Keratinocyte (primary cell): ENCODE measurements around the gene USP54. TPM values are rescaled to one million over a fixed set of nuclear protein-coding genes. Genes with fewer than 3 reads are reported as not detected.
"Not testable (repeated sequence)": the region's sequence is repeated elsewhere in the genome, so short reads cannot be mapped to it uniquely, and the experiment has no call there.

Experiments
- DNase-seq: peaks from one replicate; pipeline ENCODE4 v3.0.0-alpha.2; 2011; ENCODE audit warnings: low read depth, missing footprints, low spot score
- FAIRE-seq: peaks from 2 replicates; lab custom pipeline; 2011; peaks lifted over from hg19 to GRCh38; lab: Jason Lieb, UNC
- H2AFZ ChIP-seq: 2 replicates; pipeline ENCODE4 v1.6.0; 2012; ENCODE audit warnings: low read length, control low read depth, inconsistent platforms; ENCODE audit not compliant: control insufficient read depth
- H3K27ac ChIP-seq: 2 replicates; pipeline ENCODE4 v1.5.1; 2011; ENCODE audit warnings: low read length; ENCODE audit not compliant: control insufficient read depth, insufficient read depth
- H3K27me3 ChIP-seq: 3 replicates; pipeline ENCODE4 v1.6.0; 2011; ENCODE audit warnings: low read length; ENCODE audit not compliant: control insufficient read depth, insufficient read depth; ENCODE audit errors: extremely low read depth
- H3K36me3 ChIP-seq, 2 experiments: 2 replicates in 1 of 2; 3 replicates in 1 of 2; pipeline ENCODE4 v1.5.1; 2011; ENCODE audit warnings: low read length in 2 of 2, mild to moderate bottlenecking in 1 of 2; ENCODE audit not compliant: control insufficient read depth in 2 of 2, insufficient read depth in 2 of 2; ENCODE audit errors: extremely low read depth in 1 of 2
- H3K4me1 ChIP-seq: 3 replicates; pipeline ENCODE4 v1.5.1; 2011; ENCODE audit warnings: low read length; ENCODE audit not compliant: control insufficient read depth, insufficient read depth; ENCODE audit errors: extremely low read depth
- H3K4me2 ChIP-seq: 3 replicates; pipeline ENCODE4 v1.6.0; 2011; ENCODE audit warnings: low read depth, low read length; ENCODE audit not compliant: control insufficient read depth, insufficient read depth; ENCODE audit errors: extremely low read depth
- H3K4me3 ChIP-seq, 3 experiments: fragments of 200-600 bp in 1 of 3; sonication (generic) in 1 of 3; 2 replicates in 2 of 3; 3 replicates in 1 of 3; pipeline ENCODE4 v1.5.1; 2011 to 2016; ENCODE audit warnings: low read length in 3 of 3, mild to moderate bottlenecking in 3 of 3, control low read depth in 2 of 3, inconsistent platforms in 1 of 3, low read depth in 1 of 3, mixed read lengths in 1 of 3, mixed run types in 1 of 3, moderate library complexity in 1 of 3; ENCODE audit not compliant: control insufficient read depth in 2 of 3, insufficient read depth in 2 of 3; ENCODE audit errors: extremely low read depth in 1 of 3
- H3K79me2 ChIP-seq: 2 replicates; pipeline ENCODE4 v1.6.0; 2012; ENCODE audit warnings: low read length; ENCODE audit not compliant: control insufficient read depth, insufficient read depth
- H3K9ac ChIP-seq: 3 replicates; pipeline ENCODE4 v1.6.0; 2011; ENCODE audit warnings: low read length; ENCODE audit not compliant: control insufficient read depth, insufficient read depth; ENCODE audit errors: extremely low read depth
- H3K9me1 ChIP-seq: 3 replicates; pipeline ENCODE4 v1.6.0; 2011; ENCODE audit warnings: low read length; ENCODE audit not compliant: control insufficient read depth, insufficient read depth; ENCODE audit errors: extremely low read depth
- H3K9me3 ChIP-seq: 2 replicates; pipeline ENCODE4 v1.5.1; 2012; ENCODE audit warnings: low read depth, low read length; ENCODE audit not compliant: control insufficient read depth
- H4K20me1 ChIP-seq: 3 replicates; pipeline ENCODE4 v1.6.0; 2011; ENCODE audit warnings: low read length; ENCODE audit not compliant: control insufficient read depth, insufficient read depth; ENCODE audit errors: extremely low read depth
- CTCF ChIP-seq, 3 experiments: IDR thresholded peaks in 1 of 3; conservative IDR thresholded peaks in 1 of 3; optimal IDR thresholded peaks in 1 of 3; 2 replicates in 2 of 3; 3 replicates in 1 of 3; pipeline versions ENCODE3 to v1.5.1; 2011; ENCODE audit warnings: low read length in 3 of 3, mild to moderate bottlenecking in 3 of 3, moderate library complexity in 2 of 3, control low read depth in 1 of 3, inconsistent platforms in 1 of 3; ENCODE audit not compliant: insufficient read depth in 2 of 3; ENCODE audit errors: extremely low read depth in 1 of 3
- EZH2 ChIP-seq: IDR thresholded peaks from one replicate; pipeline ENCODE4 v1.6.1; 2012; ENCODE audit warnings: inconsistent platforms, mild to moderate bottlenecking, low read length, moderate library complexity
- dilution Hi-C: fragments of 300-500 bp; cut with MboI; formaldehyde crosslinking; loops from one replicate; pipeline ENCODE4 v1.7.0; 2020; ENCODE audit warnings: low sequenced_read_pairs; ENCODE audit not compliant: extremely low pct_ligation_motif_present
- polyA plus RNA-seq, 5 experiments: library from polyadenylated mRNA; depleted of rRNA in 3 of 5; stranded (reverse) in 3 of 5; stranded (forward) in 1 of 5; unstranded in 1 of 5; fragments of >200 nt; gene quantifications; 1 replicate in 1 of 5; 2 replicates in 3 of 5; 3 replicates in 1 of 5; pipeline versions ENCODE4 v1.2.1 to v1.2.3, GENCODE V29; 2011 to 2012; ENCODE audit warnings: missing spikeins in 2 of 5, low read depth in 1 of 5, low replicate concordance in 1 of 5

USP54 gene
- polyA plus RNA-seq, 1 donor (not counting 4 experiments of a cell fraction or from before 2014, with no cell fraction given), result 7.6 TPM

DNA sequence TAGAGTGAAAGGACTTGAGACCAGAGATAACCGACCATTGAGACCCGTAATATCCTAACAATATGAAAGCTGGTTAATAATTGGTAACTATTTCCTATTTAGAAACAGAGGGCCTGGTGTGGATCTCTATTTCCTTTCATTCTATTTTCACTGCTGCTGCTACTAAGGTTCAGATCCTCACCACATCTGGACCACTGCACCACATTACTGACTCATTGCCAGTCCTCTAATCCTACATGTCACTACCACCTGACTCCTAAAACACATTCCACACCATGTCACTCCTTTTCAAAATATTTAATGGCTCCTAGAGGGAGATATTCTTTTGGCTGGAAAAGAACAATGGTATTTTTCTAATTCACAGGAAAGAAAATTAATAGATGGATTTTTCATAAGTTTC lies 6.4 kb downstream of the USP54 start:
- Histone ChIP-seq H3K4me3 (no peak overlapping the region), H4K20me1 (no peaks in the 10 kb centered on the region), H3K27ac (no peak overlapping the region), H3K9me3 (no peaks in the 10 kb centered on the region), H3K9ac (no peak overlapping the region), H2AFZ (no peak overlapping the region), H3K79me2 (no peaks in the 10 kb centered on the region), H3K4me2 (no peak overlapping the region), H3K4me1 (peaks cover 11% of the 10 kb centered on the region), H3K9me1 (no peaks in the 10 kb centered on the region), H3K36me3 (no peaks in the 10 kb centered on the region), H3K27me3 (no peaks in the 10 kb centered on the region)
- no peak for TF ChIP-seq CTCF (optimal IDR thresholded peaks at IDR 0.05 in 1 of 3, IDR thresholded peaks at IDR 0.05 in 1 of 3, conservative IDR thresholded peaks at IDR 0.05 in 1 of 3; ENCODE audit: extremely low read depth in 1 of 3, insufficient read depth in 2 of 3, low read length in 3 of 3)
- TF ChIP-seq EZH2, result no peak
- dilution Hi-C loops, result no loop called here
- FAIRE-seq (no peak), DNase-seq (no peak)

DNA sequence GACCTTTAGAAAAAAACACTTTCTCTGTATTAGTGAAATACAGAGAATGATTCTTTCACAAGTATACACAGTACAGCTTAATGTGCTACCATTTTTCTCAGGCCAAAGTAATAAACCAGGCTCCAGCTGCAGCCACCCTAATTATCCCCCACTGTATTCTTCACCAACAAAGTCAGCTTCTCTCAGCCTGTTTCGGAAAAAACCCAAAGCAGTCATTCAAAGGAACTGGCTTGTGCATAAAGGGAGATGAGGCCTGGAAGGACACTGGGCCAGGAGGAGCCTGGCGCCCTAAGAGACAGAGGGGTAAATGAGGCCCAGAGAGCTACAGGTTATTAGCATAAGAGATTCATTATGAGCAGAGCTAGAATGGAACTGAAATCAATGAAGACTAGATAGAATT lies 9.2 kb downstream of the USP54 start:
- Histone ChIP-seq H3K79me2 (no peaks in the 10 kb centered on the region), H3K4me3 (no peak overlapping the region), H3K9me3 (no peaks in the 10 kb centered on the region), H3K4me1 (peaks cover 10% of the 10 kb centered on the region), H2AFZ (no peak overlapping the region), H3K27ac (no peak overlapping the region), H3K4me2 (no peak overlapping the region), H3K9ac (no peak overlapping the region), H3K9me1 (no peaks in the 10 kb centered on the region), H3K36me3 (no peaks in the 10 kb centered on the region), H3K27me3 (no peaks in the 10 kb centered on the region), H4K20me1 (no peaks in the 10 kb centered on the region)
- FAIRE-seq (no peak), DNase-seq (no peak)
- TF ChIP-seq CTCF (optimal IDR thresholded peaks at IDR 0.05 in 1 of 3, IDR thresholded peaks at IDR 0.05 in 1 of 3, conservative IDR thresholded peaks at IDR 0.05 in 1 of 3; ENCODE audit: extremely low read depth in 1 of 3, insufficient read depth in 2 of 3, low read length in 3 of 3) (no peak), EZH2 (no peak)
- dilution Hi-C loops, result no loop called here

DNA sequence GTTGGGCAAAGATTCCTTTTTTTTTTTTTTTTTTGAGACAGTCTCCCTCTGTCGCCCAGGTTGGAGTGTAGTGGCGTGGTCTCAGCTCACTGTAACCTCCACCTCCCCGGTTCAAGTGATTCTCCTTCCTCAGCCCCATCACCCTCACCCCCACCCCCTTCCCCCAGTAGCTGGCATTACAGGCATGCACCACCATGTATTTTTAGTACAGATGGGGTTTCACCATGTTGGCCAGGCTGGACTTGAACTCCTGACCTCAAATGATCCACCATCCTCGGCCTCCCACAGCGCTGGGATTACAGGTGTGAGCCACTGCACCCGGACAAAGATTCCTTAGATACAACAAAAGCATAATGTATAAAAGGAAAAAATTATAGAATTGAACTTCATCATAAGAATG lies 12.2 kb downstream of the USP54 start:
- H3K79me2 ChIP-seq, FAIRE-seq, dilution Hi-C loops, H3K36me3 ChIP-seq, H3K27ac ChIP-seq, H2AFZ ChIP-seq, H3K4me3 ChIP-seq, H3K9me1 ChIP-seq, H3K4me2 ChIP-seq, H3K9ac ChIP-seq, DNase-seq, H3K27me3 ChIP-seq, H4K20me1 ChIP-seq, H3K4me1 ChIP-seq, H3K9me3 ChIP-seq: not testable (repeated sequence)
